Middle frontal gyrus (tissue), 1 donor: ENCODE results near the gene ATP6V0C.

ENCODE experiments used
- DNase-seq: peaks from one replicate; pipeline ENCODE4 v3.0.0-alpha.2; 2015; ENCODE audit warnings: low spot score; ENCODE audit errors: extremely low spot score

Gene ATP6V0C

GRCh38 chr16:2490190-2491105 is 23.3 kb upstream of the ATP6V0C start:
- no peak for DNase-seq

GRCh38 chr16:2492292-2492691 is 21.5 kb upstream of the ATP6V0C start:
- DNase-seq = no peak

GRCh38 chr16:2493605-2494004 is 20.1 kb upstream of the ATP6V0C start:
- no peak for DNase-seq

- no peak for DNase-seq
These were observed 19.1 kb upstream of the ATP6V0C start for GRCh38 chr16:2494616-2495015.

- no peak for DNase-seq
These were observed 18.7 kb upstream of the ATP6V0C start for GRCh38 chr16:2495041-2495440.

- DNase-seq = no peak
These were observed 17.3 kb upstream of the ATP6V0C start for GRCh38 chr16:2496223-2497115.

- DNase-seq = no peak
These were observed 16.6 kb upstream of the ATP6V0C start for GRCh38 chr16:2497116-2497630.

- no peak for DNase-seq
These were observed 15.9 kb upstream of the ATP6V0C start for GRCh38 chr16:2497695-2498484.

GRCh38 chr16:2498531-2499253 is 15.1 kb upstream of the ATP6V0C start:
- DNase-seq = no peak

GRCh38 chr16:2499454-2499853 is 14.3 kb upstream of the ATP6V0C start:
- DNase-seq = no peak

- no peak for DNase-seq
These were observed 13.8 kb upstream of the ATP6V0C start for GRCh38 chr16:2499890-2500429.

GRCh38 chr16:2500430-2500917 is 13.3 kb upstream of the ATP6V0C start:
- DNase-seq = no peak

GRCh38 chr16:2500918-2501750 is 12.6 kb upstream of the ATP6V0C start:
- peak; percentile 63 for DNase-seq

- no peak for DNase-seq
These were observed 11.5 kb upstream of the ATP6V0C start for GRCh38 chr16:2501946-2502895.

- DNase-seq = no peak
These were observed 8.1 kb upstream of the ATP6V0C start for GRCh38 chr16:2505695-2506094.

- no peak for DNase-seq
These were observed 6.6 kb upstream of the ATP6V0C start for GRCh38 chr16:2507052-2507659.

- DNase-seq = no peak
These were observed 6.1 kb upstream of the ATP6V0C start for GRCh38 chr16:2507665-2508064.
